Measurements from ENCODE around the gene SH3GLB2. TPM values are rescaled to one million over a fixed set of nuclear protein-coding genes. Genes with fewer than 3 reads are reported as not detected.
A peak's percentile ranks its signal among the peaks of the same experiment; 100 is the strongest.

Gene SH3GLB2
- 10 to 100 TPM in 11 of 12 donors, not detected in 1; 44.2 to 80.0 (median 61.7) TPM for polyA plus RNA-seq (ENCODE audit: insufficient read length in 12 of 12)
- long read RNA-seq, donor 1, full-length matches to known transcripts: 14 of 14 reads
- long read RNA-seq, donor 1, partial matches to known transcripts: 0 of 14 reads
- long read RNA-seq, donor 1, other reads (novel, unspliced or antisense): 0 of 14 reads
- long read RNA-seq, donor 2, full-length matches to known transcripts: 21 of 21 reads
- long read RNA-seq, donor 2, partial matches to known transcripts: 0 of 21 reads
- long read RNA-seq, donor 2, other reads (novel, unspliced or antisense): 0 of 21 reads
- long read RNA-seq, donor 3, full-length matches to known transcripts: 6 of 6 reads
- long read RNA-seq, donor 3, partial matches to known transcripts: 0 of 6 reads
- long read RNA-seq, donor 3, other reads (novel, unspliced or antisense): 0 of 6 reads
- long read RNA-seq, donor 4, full-length matches to known transcripts: 6 of 6 reads
- long read RNA-seq, donor 4, partial matches to known transcripts: 0 of 6 reads
- long read RNA-seq, donor 4, other reads (novel, unspliced or antisense): 0 of 6 reads
- long read RNA-seq, donor 5: 0 reads
- long read RNA-seq, donor 6, full-length matches to known transcripts: 10 of 20 reads
- long read RNA-seq, donor 6, partial matches to known transcripts: 10 of 20 reads
- long read RNA-seq, donor 6, other reads (novel, unspliced or antisense): 0 of 20 reads
- long read RNA-seq, donor 7, full-length matches to known transcripts: 6 of 6 reads
- long read RNA-seq, donor 7, partial matches to known transcripts: 0 of 6 reads
- long read RNA-seq, donor 7, other reads (novel, unspliced or antisense): 0 of 6 reads
- long read RNA-seq, donor 8, full-length matches to known transcripts: 20 of 20 reads
- long read RNA-seq, donor 8, partial matches to known transcripts: 0 of 20 reads
- long read RNA-seq, donor 8, other reads (novel, unspliced or antisense): 0 of 20 reads
- long read RNA-seq, donor 9, transcript SH3GLB2-203 (11 exons, 2,982 nt): major isoform, 5 of 5 reads
- long read RNA-seq, donor 9, partial matches to known transcripts: 0 of 5 reads
- long read RNA-seq, donor 9, other reads (novel, unspliced or antisense): 0 of 5 reads
- long read RNA-seq, donor 10, full-length matches to known transcripts: 23 of 28 reads
- long read RNA-seq, donor 10, partial matches to known transcripts: 5 of 28 reads
- long read RNA-seq, donor 10, other reads (novel, unspliced or antisense): 0 of 28 reads
- long read RNA-seq, donor 11, full-length matches to known transcripts: 7 of 15 reads
- long read RNA-seq, donor 11, partial matches to known transcripts: 8 of 15 reads
- long read RNA-seq, donor 11, other reads (novel, unspliced or antisense): 0 of 15 reads

GRCh38 chr9:129028192-129028966 is at the start of gene SH3GLB2:
SH3GLB2 (minus strand) TSS chr9:129028331; CDS start chr9:129028154, 177 bp downstream.
- DNase-seq: peak; percentile 95

DNA sequence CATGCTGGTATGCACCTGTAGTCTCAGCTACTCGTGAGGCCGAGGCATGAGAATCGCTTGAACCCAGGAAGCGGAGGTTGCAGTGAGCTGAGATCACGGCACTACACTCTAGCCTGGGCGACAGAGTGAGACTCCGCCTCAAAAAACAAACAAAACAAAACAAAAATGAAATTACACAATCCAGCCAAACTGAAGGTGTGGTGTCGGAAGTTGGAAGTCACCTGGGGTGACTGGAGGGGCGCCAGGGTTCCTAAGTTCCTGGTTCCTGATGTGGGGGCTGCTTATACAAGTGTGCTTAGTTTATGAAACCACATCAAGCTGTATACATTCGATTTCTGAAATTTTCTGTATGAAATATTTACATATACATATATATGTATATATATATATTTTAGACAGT is 49.1 kb upstream of the SH3GLB2 start:
- no peak for DNase-seq

DNA sequence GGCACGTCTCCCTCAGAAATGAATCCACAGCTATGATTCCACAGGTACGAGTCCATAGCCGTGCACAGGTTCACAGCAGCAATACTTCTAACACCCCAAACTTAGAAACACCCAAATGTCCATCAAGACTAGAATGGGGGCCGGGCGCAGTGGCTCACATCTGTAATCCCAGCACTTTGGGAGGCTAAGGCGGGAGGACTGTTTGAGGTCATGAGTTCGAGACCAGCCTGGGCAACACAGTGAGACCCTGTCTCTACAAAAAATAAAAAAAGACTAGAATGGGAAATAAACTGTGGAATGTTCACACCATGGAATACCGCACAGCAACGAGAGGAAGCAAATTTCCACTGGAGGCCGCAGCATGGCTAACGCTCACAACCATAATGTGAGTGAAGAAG is 48.5 kb upstream of the SH3GLB2 start:
- no peak for DNase-seq

DNA sequence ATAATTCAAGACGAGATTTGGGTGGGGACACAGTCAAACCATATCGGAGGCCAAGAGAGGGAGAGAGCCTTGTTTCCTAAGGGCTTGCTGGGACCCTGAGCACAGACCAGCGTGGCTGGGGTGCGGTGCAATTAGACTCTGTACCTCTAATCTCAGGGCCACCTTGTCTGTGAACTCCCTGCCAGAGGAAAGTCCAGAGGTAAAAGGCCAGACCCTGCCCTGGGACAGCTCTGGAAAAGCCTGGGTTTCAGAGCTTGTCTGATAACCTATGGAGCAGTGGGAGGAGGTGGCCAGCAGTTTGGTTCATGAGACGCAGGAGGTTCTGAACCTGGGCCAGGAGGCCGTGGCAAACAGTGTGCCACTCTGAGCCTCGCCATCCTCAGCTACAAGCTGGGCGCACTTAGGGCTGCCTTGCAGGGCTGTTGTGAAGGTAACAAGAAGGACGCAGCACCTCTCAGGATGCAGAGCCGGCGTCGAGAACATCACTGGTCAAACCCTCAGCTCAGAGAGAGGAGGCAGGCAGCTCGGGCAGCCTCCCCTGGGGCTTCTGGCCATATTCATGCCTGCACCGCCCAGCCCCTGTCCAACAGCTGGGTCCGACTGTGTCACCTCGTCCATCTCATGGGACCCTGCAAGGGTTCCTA is 48.0 kb upstream of the SH3GLB2 start:
- DNase-seq: no peak

- no peak for DNase-seq
These were observed 46.0 kb upstream of the SH3GLB2 start for GRCh38 chr9:129074106-129074505.

DNA sequence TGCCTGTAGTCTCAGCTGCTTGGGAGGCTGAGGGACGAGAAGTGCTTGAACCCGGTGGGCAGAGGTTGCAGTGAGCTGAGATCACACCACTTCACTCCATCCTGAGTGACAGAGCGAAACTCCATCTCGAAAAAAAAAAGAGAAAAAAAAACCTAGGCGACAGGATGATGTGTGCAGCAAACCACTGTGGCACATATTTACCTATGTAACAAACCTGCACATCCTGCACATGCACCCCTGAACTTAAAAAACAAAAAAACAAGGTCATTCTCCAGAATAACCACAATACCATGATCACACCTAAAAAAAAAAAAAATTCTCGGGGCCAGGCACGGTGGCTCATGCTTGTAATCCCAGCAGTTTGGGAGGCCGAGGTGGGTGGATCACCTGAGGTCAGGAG is 45.3 kb upstream of the SH3GLB2 start:
- DNase-seq: no peak

GRCh38 chr9:129072171-129072570 is 44.0 kb upstream of the SH3GLB2 start:
- no peak for DNase-seq

GRCh38 chr9:129071526-129072126 is 43.5 kb upstream of the SH3GLB2 start:
- no peak for DNase-seq

GRCh38 chr9:129070696-129071525 is 42.8 kb upstream of the SH3GLB2 start:
- DNase-seq: no peak

DNA sequence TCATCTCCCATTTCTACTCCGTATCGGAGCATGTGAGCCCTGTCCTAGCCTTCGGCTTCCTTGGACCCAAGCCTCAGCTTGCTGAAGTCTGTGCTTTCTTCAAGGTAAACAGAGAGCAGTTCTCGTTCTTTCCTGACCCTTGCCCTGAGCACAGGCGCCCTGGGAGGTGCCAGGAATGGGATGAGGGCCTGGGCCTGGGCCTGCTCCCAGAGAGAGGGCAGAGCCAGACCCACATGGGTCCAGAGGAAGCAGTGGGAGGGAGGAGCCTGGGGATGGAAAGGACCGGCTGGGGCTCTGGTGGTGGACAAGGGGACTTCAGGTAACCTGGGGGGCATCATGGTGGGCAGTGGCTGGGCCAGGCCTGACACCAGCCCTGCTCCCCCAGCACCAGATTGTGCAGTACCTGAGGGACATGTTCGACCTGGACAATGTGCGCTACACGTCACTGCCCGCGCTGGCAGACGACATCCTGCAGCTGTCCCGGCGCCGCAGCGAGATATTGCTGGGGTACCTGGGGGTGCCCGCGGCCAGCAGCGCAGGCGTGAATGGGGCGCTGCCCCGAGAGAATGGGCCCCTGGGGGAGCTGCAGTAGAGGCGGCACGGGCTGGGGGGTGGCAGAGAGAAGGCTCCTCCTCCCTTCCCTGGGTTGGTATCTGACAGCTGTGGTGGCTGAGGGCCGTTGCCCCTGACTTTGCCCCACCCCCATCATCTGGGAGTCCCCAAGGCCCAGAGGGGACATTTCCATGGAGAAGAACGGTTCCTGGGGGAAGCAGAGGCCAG is 41.9 kb upstream of the SH3GLB2 start:
- DNase-seq: no peak

GRCh38 chr9:129068990-129069861 is 41.1 kb upstream of the SH3GLB2 start:
- peak; percentile 15 for DNase-seq

DNA sequence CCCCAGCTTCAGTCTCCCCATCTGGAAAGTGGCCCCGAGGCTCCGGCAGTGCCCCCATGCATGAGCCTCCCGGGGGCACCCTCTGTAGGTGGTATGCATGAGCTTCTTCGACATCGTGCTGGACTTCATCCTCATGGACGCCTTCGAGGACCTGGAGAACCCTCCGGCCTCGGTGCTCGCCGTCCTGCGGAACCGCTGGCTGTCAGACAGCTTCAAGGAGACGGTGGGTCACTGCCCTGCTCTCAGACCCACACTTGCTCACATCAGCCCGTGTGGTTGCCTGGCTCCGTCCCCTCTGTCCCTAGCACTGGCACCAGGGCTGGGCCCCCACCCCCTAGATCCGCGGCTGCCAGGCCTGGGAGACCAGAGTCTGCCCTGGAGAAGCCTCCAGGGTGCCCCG is 40.0 kb upstream of the SH3GLB2 start:
- DNase-seq: no peak

DNA sequence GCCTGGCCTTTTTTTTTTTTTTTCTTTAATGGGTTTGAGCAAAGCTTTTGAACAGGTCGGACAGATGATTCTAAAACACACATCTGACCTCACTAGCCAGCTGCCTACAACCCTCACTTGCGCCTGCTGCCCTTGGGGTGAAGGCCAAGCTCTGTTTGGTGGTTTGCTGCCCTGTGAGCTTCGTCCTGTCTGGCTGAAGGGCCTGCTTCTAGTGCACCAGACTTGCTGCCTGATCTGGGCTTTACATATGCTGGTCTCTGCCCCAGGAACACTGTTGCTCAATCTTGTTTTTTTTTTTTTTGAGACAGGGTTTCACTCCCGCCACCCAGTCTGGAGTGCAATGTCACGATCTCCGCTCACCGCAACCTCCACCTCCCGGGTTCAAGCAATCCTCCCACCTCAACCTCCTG is 36.4 kb upstream of the SH3GLB2 start:
- no peak for DNase-seq

DNA sequence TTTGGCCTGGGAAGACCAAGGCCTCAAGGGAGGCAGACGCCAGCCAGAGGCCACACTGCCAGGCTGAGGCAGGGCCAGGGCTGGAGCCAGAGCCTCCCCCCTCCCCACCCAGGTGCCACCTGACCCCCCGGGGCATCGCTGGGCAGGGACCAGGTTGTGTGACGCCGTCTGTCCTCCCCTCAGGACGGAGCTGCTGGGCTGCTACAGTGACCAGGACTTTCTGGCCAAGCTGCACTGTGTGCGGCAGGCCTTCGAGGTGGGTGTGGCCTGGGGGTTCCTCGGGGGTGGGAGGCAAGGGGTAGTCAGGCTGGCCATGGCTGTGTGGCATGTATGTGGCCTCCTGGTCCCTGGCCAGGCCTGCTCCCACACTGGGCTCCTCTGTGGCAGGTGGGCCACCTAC is 34.9 kb upstream of the SH3GLB2 start:
- DNase-seq: no peak

GRCh38 chr9:129060991-129061390 is 32.9 kb upstream of the SH3GLB2 start:
- no peak for DNase-seq

DNA sequence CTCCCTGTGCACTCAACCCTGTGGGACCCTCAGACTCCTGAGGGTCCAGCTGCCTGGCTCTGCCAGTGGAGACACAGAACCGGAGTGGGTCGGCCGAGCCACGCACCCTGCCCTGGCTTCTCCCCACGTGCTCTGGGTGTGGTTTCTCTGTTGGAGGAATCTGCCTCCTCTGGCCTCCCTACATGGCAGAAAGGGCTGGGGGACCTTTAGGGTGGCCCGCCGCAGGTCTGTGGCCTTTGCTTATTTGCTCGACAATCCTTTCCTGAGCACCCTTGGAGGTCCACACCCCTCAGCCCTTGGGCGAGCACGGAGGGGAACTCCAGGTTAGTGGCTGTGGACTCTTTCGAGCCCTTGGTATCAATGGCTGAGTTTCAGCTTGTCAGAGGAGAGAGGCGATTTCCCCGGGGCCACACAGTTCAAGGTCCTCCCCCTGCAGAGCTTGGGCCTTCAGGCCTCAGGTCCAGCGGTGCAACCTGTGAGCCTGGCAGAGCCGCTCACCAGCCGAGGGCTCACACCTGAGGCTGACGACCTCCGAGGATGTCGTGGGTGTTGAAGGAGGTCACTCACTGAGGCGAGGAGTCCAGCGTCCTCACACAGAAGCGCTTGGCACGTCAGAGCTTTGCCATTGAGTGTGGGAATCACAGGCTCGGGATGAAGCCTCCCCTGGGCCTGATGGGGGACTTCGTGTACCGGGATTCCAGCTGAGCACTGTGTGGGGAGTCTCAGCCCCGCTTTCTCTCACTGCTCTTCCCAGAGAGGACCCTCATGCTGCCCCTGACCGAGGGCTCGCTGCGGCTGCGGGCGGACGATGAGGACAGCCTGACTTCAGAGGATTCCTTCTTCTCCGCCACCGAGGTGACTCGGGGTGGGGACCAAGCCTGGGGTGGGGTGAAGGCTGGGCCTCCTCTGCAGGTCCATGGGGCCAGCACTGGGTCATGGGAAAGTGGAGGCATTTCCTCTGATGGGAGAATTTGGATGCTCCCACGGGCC is 32.0 kb upstream of the SH3GLB2 start:
- DNase-seq: no peak

Data from muscle of arm (tissue), 14 donors.